Astrocyte of the hippocampus (primary cell): ENCODE data around the gene STK4.
"Not testable (repeated sequence)": the region's sequence is repeated elsewhere in the genome, so short reads cannot be mapped to it uniquely, and the experiment has no call there.

Source experiments
- DNase-seq: peaks from one replicate; pipeline ENCODE4 v3.0.0; 2011; ENCODE audit warnings: low read depth, low spot score

The STK4 gene

GRCh38 chr20:45053430-45054351 is 87.4 kb downstream of the STK4 start:
- peak; percentile 29 for DNase-seq

GRCh38 chr20:45055056-45055455 is 88.7 kb downstream of the STK4 start:
- no peak for DNase-seq

- no peak for DNase-seq
These were observed 90.3 kb downstream of the STK4 start for GRCh38 chr20:45056473-45057173.

DNA sequence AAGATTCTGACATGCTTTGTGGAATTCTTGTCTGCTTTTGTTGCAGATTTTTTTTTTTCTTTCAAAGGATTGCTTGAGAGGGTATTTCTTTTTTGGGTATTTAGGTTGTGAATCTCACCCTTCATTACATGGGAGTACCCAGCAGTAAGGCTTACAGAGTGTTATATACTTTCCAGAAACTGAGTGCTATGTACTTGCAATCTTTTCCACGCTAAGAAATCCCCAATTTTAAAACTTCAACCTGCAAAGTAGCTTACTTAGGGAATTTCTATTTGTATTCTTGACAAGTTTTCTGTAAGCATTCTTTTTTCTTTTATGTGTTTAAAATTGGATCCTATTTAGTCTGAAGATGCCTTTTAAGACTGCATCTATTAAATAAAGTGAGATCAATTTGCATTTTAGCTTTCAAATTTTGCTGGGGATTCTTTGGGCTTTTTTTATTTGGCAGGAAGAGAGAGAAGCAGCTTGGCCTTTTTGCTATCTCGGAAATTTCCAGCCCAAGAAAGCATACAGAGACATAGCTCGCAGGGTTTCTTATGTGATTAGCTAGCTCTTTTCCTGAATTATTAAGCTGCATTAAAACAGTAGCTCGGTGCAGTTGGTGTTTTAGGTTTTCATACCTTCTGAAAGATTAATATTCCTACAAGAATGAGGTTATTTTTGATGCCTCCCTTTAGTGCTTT is 92.0 kb downstream of the STK4 start:
- no peak for DNase-seq

DNA sequence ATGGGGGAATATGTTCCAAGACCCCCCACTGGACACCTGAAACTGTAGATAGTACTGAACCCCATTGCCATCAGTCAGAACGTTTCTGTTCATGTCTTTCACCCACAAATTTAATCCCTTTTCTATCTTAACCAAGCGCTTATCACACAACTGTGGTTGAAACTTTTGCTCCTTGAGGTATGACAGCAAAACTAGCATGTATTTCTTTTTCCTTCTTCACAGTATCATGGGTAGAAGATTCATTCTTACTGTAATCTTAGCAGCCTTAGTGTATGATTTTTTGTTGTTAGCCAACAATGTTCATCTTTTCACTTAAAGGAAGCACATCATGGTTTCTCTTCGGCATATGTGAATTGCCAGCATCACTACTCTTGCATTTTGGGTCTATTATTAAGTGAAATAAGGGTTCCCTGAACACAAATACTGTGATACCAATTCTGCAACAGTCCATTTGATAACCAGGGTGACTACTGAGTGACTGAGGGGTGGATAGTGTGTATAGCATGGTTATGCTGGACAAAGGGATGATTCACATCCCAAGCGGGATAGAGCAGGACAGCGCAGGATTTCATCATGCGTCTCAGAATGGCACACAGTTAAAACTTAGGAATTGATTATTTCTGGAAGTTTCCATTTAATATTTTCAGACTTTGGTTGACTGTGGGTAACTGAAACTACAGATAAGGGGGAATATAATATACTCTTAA is 92.9 kb downstream of the STK4 start:
- DNase-seq: peak; percentile 31

- no peak for DNase-seq
These were observed 94.0 kb downstream of the STK4 start for GRCh38 chr20:45060294-45060693.

DNA sequence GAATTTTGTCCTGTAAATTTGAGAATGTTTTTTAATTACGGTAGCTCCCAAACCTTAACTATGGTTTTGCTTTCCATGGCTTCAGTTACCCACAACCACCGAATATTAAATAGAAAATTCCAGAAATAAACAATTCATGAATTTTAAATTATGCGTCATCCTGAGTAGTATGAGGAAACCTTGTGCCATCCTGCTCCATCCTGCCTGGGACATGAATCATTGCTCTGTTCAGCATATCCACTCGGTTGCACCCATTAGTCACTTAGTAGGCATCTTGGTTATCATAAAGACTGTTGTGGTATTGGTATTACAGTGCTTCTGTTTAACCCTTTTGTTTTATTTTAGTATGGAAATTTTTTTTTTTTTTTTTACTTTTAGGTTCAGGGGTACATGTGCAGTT is 94.9 kb downstream of the STK4 start:
- DNase-seq: peak; percentile 86

- DNase-seq: not testable (repeated sequence)
These were observed 96.8 kb downstream of the STK4 start for GRCh38 chr20:45063107-45063506.

DNA sequence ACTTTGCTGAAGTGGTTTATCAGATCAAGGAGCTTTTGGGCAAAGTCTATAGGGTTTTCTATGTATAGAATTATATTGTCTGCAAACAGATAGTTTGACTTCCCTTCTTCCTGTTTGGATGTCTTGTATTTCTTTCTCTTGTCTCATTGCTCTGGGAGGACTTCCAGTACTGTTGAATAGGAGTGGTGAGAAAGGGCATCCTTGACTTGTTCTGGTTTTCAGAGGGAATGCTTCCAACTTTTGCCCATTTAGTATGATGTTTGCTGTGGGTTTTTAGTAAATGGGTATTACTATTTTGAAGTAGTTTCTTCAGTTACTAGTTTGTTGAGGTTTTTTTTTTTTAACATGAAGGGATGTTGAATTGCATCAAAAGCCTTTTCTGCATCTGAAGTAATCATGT is 98.5 kb downstream of the STK4 start:
- no peak for DNase-seq

DNA sequence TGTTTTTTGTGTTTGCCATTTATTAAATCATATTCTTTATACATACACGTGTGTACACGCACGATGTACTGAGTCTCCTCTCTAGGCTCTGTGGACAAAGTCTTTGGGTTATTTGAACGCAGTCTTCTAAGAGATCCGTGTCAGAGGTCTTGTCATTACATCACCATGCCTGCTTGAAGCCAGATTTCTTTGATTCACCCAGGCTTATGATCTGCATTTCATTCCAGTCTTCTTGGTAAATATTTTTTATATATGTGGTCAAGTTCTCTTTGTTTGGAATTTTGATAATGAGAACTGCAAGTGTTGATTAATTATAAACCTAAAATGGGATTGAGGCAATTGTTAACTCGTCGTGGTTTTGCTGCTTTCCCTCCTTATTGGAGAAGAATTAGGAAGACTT is 100.1 kb downstream of the STK4 start:
- peak; percentile 29 for DNase-seq

GRCh38 chr20:45067087-45067486 is 100.8 kb downstream of the STK4 start:
- no peak for DNase-seq

DNA sequence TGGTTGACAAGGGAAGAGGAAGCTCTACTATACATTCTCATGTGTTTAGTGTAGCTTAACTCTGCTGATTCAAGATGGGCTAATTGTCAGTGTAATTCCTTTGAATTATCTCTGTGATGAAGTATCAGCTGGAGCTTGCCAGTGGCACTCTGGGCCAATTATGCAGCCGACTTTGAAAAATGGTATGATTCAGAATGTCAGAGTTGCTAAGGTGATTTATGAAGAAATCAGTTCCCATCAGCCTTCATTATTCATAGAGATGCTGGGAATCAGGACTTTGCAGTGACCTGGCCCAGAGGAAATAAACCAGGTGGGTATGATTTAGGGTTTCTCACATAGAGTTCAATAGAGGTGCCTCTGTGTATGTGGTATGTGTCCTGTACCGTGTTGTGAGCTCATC is 101.2 kb downstream of the STK4 start:
- no peak for DNase-seq

DNA sequence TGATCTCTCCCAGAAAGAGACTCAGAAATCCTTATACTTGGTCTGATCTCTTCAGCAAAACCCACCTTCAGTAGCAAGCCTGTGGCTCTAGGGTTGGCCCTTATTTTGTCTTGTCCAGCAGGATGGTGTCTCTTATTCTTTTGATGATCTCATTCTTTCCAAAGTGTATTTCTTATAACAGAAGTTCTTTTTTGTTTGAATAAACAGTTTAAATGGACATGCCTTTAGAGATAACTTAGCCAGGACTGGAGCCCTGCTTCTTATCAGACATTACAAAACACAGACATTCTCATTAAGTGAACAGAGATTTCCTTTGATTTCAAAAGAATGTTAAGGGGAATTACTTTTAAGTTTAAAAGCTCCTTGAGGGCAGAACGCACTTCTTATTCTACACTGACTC is 102.9 kb downstream of the STK4 start:
- no peak for DNase-seq

DNA sequence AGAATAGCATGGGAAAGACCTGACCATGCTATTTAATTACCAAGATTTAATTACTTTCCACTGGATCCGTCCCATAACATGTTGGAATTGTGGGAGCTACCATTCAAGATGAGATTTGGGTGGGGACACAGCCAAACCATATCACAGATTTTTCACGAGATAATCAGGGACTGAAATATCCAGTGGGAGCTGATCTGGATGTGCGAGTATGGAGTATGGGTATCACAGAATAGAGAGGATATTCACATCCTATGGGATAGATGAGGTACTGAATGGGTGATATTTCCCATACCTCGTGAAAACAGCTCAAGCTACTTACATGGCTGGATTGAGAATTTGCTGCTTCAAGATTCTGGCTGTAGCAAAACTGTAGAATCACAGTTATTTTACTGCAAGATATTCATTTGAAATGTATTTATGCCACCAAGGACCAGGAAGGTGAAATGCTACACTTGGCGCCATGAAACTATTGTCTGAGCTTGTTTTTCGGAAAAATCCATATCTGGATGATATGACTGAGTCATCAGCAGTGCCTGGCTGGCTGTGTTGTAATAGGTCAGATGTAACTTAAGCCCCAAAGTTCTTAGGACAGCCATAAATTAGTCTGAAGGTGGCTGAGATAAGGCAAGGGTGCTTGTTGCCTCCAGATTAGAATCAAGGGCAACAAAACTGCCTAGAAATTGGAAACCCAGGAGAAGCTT is 104.8 kb downstream of the STK4 start:
- no peak for DNase-seq

GRCh38 chr20:45072066-45072465 is 105.8 kb downstream of the STK4 start:
- DNase-seq: no peak

- peak; percentile 81 for DNase-seq
These were observed 106.9 kb downstream of the STK4 start for GRCh38 chr20:45073221-45073620.

- DNase-seq: no peak
These were observed 111.2 kb downstream of the STK4 start for GRCh38 chr20:45077559-45077958.

DNA sequence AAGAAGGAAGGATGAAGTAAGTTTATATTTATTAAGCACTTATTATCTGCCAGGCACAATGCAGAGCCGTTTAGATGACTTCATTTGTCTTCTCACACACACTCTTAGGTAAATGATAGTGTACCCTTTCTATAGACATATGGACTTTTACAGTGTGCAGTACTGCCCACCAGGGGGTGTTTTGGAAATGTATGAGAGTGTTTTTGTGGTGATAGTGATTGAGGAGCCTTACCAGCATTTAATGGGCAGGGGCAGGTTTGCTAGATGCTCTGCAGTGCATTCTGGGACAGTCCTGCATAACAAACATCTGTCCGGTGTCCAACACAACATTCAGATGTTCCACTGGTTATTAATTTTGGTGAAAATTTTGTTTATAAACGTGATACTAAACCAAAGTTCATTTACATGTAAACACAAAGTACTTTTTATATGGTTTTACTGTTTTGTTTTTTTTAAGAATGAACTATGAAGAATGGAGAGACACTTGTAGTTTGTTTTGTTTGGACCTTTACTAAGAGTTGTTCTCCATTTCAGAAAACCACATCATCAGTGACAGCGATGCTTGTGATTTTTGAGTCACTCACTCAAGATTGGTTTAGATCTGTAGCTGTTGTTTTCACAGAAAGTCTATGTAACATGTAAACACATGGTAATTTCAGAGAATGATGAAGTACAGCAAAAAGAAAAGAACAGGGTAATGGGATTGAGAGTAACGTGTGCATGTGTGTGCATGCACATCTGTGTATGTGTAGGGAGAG is 114.7 kb downstream of the STK4 start:
- peak; percentile 29 for DNase-seq

DNA sequence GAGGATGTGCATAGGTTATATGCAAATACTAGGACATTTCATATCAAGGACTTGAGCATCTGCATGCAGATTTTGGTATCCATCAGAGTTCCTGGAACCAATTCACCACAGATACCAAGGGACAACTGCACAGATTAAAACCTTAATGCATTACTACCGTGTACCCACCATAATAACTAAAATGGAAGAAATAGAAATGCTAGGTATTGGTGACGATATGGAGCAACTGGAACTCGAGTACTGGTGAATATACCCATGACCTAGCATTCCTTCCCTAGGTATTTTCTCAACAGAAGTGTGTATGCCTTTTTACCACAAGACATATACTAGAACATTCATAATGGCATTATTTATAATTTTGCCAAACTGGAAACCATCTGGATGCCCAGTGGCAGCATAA is 116.2 kb downstream of the STK4 start:
- DNase-seq: no peak

- DNase-seq: no peak
These were observed 116.8 kb downstream of the STK4 start for GRCh38 chr20:45083127-45083526.
